PC-9 (cell line): ENCODE measurements around the gene ZFP14.
"Not testable (repeated sequence)": the region's sequence is repeated elsewhere in the genome, so short reads cannot be mapped to it uniquely, and the experiment has no call there.

Experiments used
- EZH2 ChIP-seq: fragments of 200-600 bp; sonication (generic); IDR thresholded peaks from 2 replicates; pipeline ENCODE4 v1.8.0; 2017; ENCODE audit warnings: antibody characterized with exemption, low read depth
- TF ChIP-seq, protein P1 (sequence below): fragments of 200-600 bp; sonication (generic); conservative IDR thresholded peaks from 2 replicates; pipeline ENCODE4 v1.6.1; 2017; ENCODE audit warnings: mixed run types, antibody characterized with exemption, mild to moderate bottlenecking, moderate library complexity

DNA sequence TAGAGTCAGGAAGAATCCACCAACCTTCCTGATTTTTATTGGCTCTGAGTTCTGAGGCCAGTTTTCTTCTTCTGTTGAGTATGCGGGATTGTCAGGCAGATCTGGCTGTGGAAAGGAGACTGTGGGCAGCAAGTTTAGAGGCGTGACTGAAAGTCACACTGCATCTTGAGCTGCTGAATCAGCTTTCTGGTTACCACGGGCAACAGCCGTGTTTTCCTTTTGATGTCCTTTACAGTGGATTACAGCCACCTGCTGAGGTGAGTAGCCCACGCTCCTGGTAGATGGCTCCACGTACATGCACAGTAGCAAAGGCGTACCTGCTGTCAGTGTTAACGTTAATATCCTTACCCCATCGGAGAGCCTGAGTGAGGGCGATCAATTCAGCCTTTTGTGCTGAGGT, 52.4 kb downstream of the ZFP14 start:
- TF ChIP-seq, protein P1, sequence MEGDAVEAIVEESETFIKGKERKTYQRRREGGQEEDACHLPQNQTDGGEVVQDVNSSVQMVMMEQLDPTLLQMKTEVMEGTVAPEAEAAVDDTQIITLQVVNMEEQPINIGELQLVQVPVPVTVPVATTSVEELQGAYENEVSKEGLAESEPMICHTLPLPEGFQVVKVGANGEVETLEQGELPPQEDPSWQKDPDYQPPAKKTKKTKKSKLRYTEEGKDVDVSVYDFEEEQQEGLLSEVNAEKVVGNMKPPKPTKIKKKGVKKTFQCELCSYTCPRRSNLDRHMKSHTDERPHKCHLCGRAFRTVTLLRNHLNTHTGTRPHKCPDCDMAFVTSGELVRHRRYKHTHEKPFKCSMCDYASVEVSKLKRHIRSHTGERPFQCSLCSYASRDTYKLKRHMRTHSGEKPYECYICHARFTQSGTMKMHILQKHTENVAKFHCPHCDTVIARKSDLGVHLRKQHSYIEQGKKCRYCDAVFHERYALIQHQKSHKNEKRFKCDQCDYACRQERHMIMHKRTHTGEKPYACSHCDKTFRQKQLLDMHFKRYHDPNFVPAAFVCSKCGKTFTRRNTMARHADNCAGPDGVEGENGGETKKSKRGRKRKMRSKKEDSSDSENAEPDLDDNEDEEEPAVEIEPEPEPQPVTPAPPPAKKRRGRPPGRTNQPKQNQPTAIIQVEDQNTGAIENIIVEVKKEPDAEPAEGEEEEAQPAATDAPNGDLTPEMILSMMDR = not testable (repeated sequence)
- TF ChIP-seq EZH2 = not testable (repeated sequence)
